ES-I3 (cell line): ENCODE data around the gene OR6C65.
"Not testable (repeated sequence)": the region's sequence is repeated elsewhere in the genome, so short reads cannot be mapped to it uniquely, and the experiment has no call there.

ENCODE experiments used
- H3K36me3 ChIP-seq: 2 replicates; pipeline ENCODE4 v1.6.1; 2013; ENCODE audit warnings: mild to moderate bottlenecking, low read length, control low read depth, moderate library complexity; ENCODE audit not compliant: insufficient read depth
- H3K4me1 ChIP-seq: 2 replicates; pipeline ENCODE4 v1.6.1; 2013; ENCODE audit warnings: mild to moderate bottlenecking, control low read depth, low read length; ENCODE audit not compliant: insufficient read depth
- H3K9ac ChIP-seq: 2 replicates; pipeline ENCODE4 v1.6.1; 2013; ENCODE audit warnings: low read depth, mild to moderate bottlenecking, low read length, moderate library complexity
- H3K9me3 ChIP-seq: 2 replicates; pipeline ENCODE4 v1.6.1; 2013; ENCODE audit warnings: mild to moderate bottlenecking, low read length, moderate library complexity; ENCODE audit not compliant: control insufficient read depth, insufficient read depth

OR6C65 gene

GRCh38 chr12:55420307-55420962, 20.1 kb downstream of the OR6C65 start:
- Histone ChIP-seq H3K36me3 (no peaks in the 10 kb centered on the region), H3K4me1 (no peaks in the 10 kb centered on the region), H3K9ac (no peak overlapping the region), H3K9me3 (no peaks in the 10 kb centered on the region)

GRCh38 chr12:55425954-55426353, 25.6 kb downstream of the OR6C65 start, which contains the start of gene OR6C76:
TSS of gene OR6C76 (plus strand) at chr12:55426254. CDS start at chr12:55426254, 0 bp downstream.
- no peaks in the 10 kb centered on the region for H3K36me3 ChIP-seq
- H3K4me1 ChIP-seq: no peaks in the 10 kb centered on the region; the same call in 1 of the 2 replicates
- no peaks in the 10 kb centered on the region for H3K9me3 ChIP-seq
- H3K9ac ChIP-seq: no peak within 1 kb of the TSS

- Histone ChIP-seq H3K36me3 (no peaks in the 10 kb centered on the region), H3K4me1 (no peaks in the 10 kb centered on the region; the same call in 1 of the 2 replicates), H3K9ac (no peak overlapping the region), H3K9me3 (no peaks in the 10 kb centered on the region)
These were observed 28.3 kb downstream of the OR6C65 start for GRCh38 chr12:55428331-55429243.

- H3K36me3 ChIP-seq, H3K4me1 ChIP-seq, H3K9me3 ChIP-seq, H3K9ac ChIP-seq: not testable (repeated sequence)
These were observed 40.9 kb downstream of the OR6C65 start for GRCh38 chr12:55441233-55441632.

- H3K36me3 ChIP-seq: no peaks in the 10 kb centered on the region
- H3K9me3 ChIP-seq: peaks cover 6% of the 10 kb centered on the region
- no peak within 1 kb of the TSS for H3K9ac ChIP-seq
- H3K4me1 ChIP-seq: no peaks in the 10 kb centered on the region
These were observed 43.4 kb downstream of the OR6C65 start, which contains the start of gene OR6C2 for GRCh38 chr12:55443776-55444175. TSS of gene OR6C2 (plus strand) at chr12:55444076. CDS start at chr12:55452214, 8,138 bp downstream.

GRCh38 chr12:55445357-55445756, 45.0 kb downstream of the OR6C65 start:
- Histone ChIP-seq H3K9me3 (peaks cover 6% of the 10 kb centered on the region), H3K9ac (no peak overlapping the region), H3K4me1 (no peaks in the 10 kb centered on the region), H3K36me3 (no peaks in the 10 kb centered on the region)

GRCh38 chr12:55446326-55446725, 46.0 kb downstream of the OR6C65 start:
- no peak overlapping the region for H3K9ac ChIP-seq
- H3K36me3 ChIP-seq: no peaks in the 10 kb centered on the region
- peaks cover 6% of the 10 kb centered on the region; the same call in 1 of the 2 replicates for H3K9me3 ChIP-seq
- H3K4me1 ChIP-seq: no peaks in the 10 kb centered on the region

- no peak overlapping the region for H3K9ac ChIP-seq
- no peaks in the 10 kb centered on the region for H3K9me3 ChIP-seq
- H3K36me3 ChIP-seq: no peaks in the 10 kb centered on the region
- no peaks in the 10 kb centered on the region for H3K4me1 ChIP-seq
These were observed 48.5 kb downstream of the OR6C65 start for GRCh38 chr12:55448825-55449224.
